Lung (tissue), 12 donors: Measurements from ENCODE around the gene CHCT1. TPM values are rescaled to one million over a fixed set of nuclear protein-coding genes. Genes with fewer than 3 reads are reported as not detected.
A peak's percentile ranks its signal among the peaks of the same experiment; 100 is the strongest.

ENCODE experiments used
- ATAC-seq: fragments of 200-7000 bp; cut with Tn5 transposase; one replicate; pipeline ENCODE4 v1.9.1; 2020; ENCODE audit warnings: moderate number of reproducible peaks; ENCODE audit not compliant: insufficient read depth, low FRiP score
- DNase-seq, 3 donors: peaks; one replicate each; pipeline ENCODE4 v3.0.0-alpha.2; 2013 to 2017
- H3K27ac ChIP-seq, 2 donors: one replicate each; pipeline ENCODE4 v1.5.1; 2013; ENCODE audit warnings: mild to moderate bottlenecking in 2 of 2, moderate library complexity in 2 of 2, control low read depth in 1 of 2, inconsistent platforms in 1 of 2, low read depth in 1 of 2, low read length in 1 of 2
- H3K27me3 ChIP-seq, 3 donors: one replicate each; pipeline ENCODE4 v1.5.1; 2013; ENCODE audit warnings: low read length in 2 of 3; ENCODE audit not compliant: control insufficient read depth in 3 of 3, insufficient read depth in 3 of 3
- H3K36me3 ChIP-seq, 4 donors: one replicate each; pipeline ENCODE4 v1.5.1; 2013; ENCODE audit warnings: low read length in 4 of 4, mild to moderate bottlenecking in 1 of 4, moderate library complexity in 1 of 4; ENCODE audit not compliant: control insufficient read depth in 4 of 4, insufficient read depth in 4 of 4
- H3K4me1 ChIP-seq, 5 donors: one replicate each; pipeline ENCODE4 v1.5.1; 2013; ENCODE audit warnings: low read length in 5 of 5, mild to moderate bottlenecking in 2 of 5, moderate library complexity in 1 of 5; ENCODE audit not compliant: control insufficient read depth in 5 of 5, insufficient read depth in 5 of 5
- H3K4me3 ChIP-seq: one replicate; pipeline ENCODE4 v1.5.1; 2013; ENCODE audit warnings: mild to moderate bottlenecking, control low read depth, moderate library complexity
- H3K9ac ChIP-seq, 2 donors: one replicate each; pipeline ENCODE4 v1.5.1; 2013; ENCODE audit warnings: low read length in 2 of 2, control low read depth in 1 of 2; ENCODE audit not compliant: insufficient read depth in 1 of 2
- H3K9me3 ChIP-seq, 4 donors: one replicate each; pipeline ENCODE4 v1.5.1; 2013; ENCODE audit warnings: low read length in 3 of 4, mild to moderate bottlenecking in 1 of 4, moderate library complexity in 1 of 4; ENCODE audit not compliant: control insufficient read depth in 4 of 4, insufficient read depth in 3 of 4
- CTCF ChIP-seq: IDR thresholded peaks from 2 replicates; pipeline ENCODE4 v1.5.1; 2012; ENCODE audit warnings: mild to moderate bottlenecking; ENCODE audit errors: control extremely low read depth, extremely low read depth
- WGBS, 2 donors: extraction: QIAGEN DNeasy Blood & Tissue Kit; methylation state at CpG; one replicate each; pipeline ENCODE4 v1.1.7; 2013; 5-methylcytosine and 5-hydroxymethylcytosine counted together
- polyA plus RNA-seq, 2 donors: library from polyadenylated mRNA; stranded (reverse); fragments of 200-250 nt; gene quantifications; one replicate each; pipeline ENCODE4 v1.2.1, GENCODE V29; 2013
- total RNA-seq, 2 donors: library from RNA; depleted of rRNA in 1 of 2; stranded (reverse); fragments of >200 nt in 1 of 2; gene quantifications; one replicate each; pipeline ENCODE4 v1.2.1, GENCODE V29; 2014 to 2021
- donor health status: control.
- donor health status: control.
- donor health status: Bipolar disorder and iron deficiency.
- donor health status: healthy.
- donor health status: DM: yes; HTN: yes; CAD: no.

Gene CHCT1
- total and polyA plus RNA-seq, 4 donors: 0.10 to 0.12 TPM; not detected in 2

- no peak for TF ChIP-seq CTCF
Observed at GRCh38 chr17:60391471-60392041, 30.7 kb upstream of the CHCT1 start.

DNA sequence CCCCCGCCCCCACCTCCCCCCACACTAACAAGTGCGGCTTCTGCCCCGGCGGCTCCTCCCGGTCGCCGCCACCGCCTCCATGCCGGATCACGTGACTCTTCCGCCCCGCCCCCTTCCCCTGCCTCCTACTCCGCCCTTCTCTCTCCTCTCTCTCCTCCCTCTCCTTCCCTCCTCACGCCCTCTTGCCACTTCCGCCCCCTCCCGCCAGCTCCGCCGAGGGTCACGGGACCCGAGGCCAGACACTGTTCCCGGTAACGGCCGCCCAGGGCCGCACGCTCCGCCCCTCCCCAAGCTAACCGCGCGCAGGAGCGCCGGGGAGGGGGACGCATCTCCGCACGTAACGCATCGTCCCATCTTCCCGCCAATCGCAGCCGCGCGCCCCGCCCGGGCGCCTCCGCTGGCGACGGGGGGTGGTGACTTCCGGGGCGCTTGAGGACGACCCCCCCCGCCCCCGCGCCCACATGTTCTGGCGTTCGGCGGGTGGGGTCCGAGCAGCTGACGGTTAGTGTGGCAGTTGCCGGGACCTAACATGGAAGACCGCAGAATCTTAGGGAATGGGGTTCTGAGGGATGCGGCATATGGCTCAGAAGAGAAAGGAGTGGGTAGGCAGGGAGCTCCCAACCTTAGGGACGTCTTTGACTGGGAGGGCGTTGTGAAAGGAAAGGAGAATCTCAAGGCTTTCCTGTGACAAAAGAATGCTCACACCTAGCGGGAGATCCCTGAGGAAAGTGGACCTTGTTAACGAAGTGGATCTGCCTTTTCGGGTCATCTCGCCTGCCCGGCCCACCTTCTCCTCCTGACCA lies 30.0 kb upstream of the CHCT1 start, which contains the start of gene USP32:
Gene USP32 (minus strand): TSS at position 92 of the 803 bp plus-strand sequence. CDS start 194 bp downstream, outside the sequence.
- WGBS, 2 donors: 0 to 1% methylated on average over 41 to 68 of the region's 68 CpGs
- peak; percentile 95 for ATAC-seq

More at GRCh38 chr17:60391471-60392041, 30.7 kb upstream of the CHCT1 start:
- 0 to 1% methylated on average over 28 to 36 of the region's 36 CpGs for WGBS, 2 donors
- no peaks in the 10 kb centered on the region for H3K27me3 ChIP-seq
- H3K27ac ChIP-seq: peak overlapping the region; percentile 90 to 94
- no peaks in the 10 kb centered on the region for H3K9me3 ChIP-seq
- H3K4me1 ChIP-seq: peaks cover under 1 to 36% (median 5%) of the 10 kb centered on the region in 5 donors
- H3K9ac ChIP-seq: peak overlapping the region; percentile 57 to 79
- H3K36me3 ChIP-seq: no peaks in the 10 kb centered on the region
- H3K4me3 ChIP-seq: peak overlapping the region; percentile 66
- DNase-seq (no peak), ATAC-seq (peak; percentile 48)

DNA sequence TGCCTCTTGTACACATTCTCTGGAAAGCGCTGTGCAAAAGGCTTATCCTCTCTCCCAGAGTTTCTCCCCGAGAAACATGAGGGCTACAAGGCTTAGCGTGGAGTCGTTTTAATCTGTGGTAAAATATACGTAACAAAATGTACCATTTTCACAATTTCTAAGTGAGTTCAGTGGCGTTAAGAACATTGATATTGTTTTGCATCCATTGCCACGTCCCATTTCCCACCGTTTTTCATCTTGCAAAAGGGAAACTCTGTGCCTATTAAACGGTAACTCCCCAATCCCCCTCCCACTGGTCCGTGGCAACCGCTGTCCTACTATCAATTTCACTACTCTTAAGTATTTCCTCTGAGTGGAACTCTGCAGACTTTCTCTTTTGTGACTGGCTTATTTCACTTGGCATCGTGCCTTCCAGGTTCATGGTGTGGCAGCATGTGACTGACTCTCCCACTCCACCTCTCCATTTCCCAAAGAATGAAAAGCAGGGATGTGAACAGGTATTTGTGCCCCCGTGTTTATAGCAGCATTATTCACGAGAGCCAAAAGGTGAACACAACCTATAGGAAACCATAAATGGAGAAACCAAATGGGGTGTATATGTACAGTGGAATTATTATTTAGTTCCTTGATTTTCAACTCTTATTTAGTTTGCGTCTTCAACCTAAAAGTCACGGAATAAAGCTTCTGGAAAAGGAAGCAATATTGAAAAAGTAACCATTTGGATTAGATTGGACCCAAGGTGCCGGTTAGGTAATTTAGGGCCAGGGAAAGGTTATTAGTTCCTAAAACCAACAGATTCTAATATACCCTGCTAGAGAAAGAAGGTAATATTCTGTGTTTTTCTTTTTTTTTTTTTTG lies 29.2 kb upstream of the CHCT1 start:
- ATAC-seq: no peak
- DNase-seq: peak; percentile 43 to 79 (median 66)
- Histone ChIP-seq H3K27me3 (no peaks in the 10 kb centered on the region), H3K9me3 (no peaks in the 10 kb centered on the region), H3K36me3 (no peaks in the 10 kb centered on the region), H3K27ac (peak overlapping the region; percentile 94 to 97), H3K4me3 (peak overlapping the region; percentile 53), H3K9ac (peak overlapping the region; percentile 83 to 92), H3K4me1 (peaks cover 0 to 30% (median 5%) of the 10 kb centered on the region in 5 donors)
- TF ChIP-seq CTCF: no peak
- 17 to 19% methylated on average over 17 of the region's 17 CpGs for WGBS, 2 donors

More for the DNA sequence above, 30.0 kb upstream of the CHCT1 start, which contains the start of gene USP32:
- peaks cover 0 to 36% (median 5%) of the 10 kb centered on the region in 5 donors for H3K4me1 ChIP-seq
- TF ChIP-seq CTCF: no peak
- peak within 1 kb of the TSS; percentile 66 for H3K4me3 ChIP-seq
- peak; percentile 98 to 99 (median 98) for DNase-seq
- H3K27me3 ChIP-seq: no peaks in the 10 kb centered on the region
- H3K36me3 ChIP-seq: no peaks in the 10 kb centered on the region
- no peaks in the 10 kb centered on the region for H3K9me3 ChIP-seq
- H3K27ac ChIP-seq: peak within 1 kb of the TSS; percentile 94 to 97
- peak within 1 kb of the TSS; percentile 83 to 92 for H3K9ac ChIP-seq
